GM23338 (cell line): ENCODE results near the gene ADGRV1. TPM values are rescaled to one million over a fixed set of nuclear protein-coding genes. Genes with fewer than 3 reads are reported as not detected.

Experiments used
- ATAC-seq: fragments of 200-7000 bp; cut with Tn5 transposase; 3 replicates; pipeline ENCODE4 v1.9.1; 2020
- DNase-seq: peaks from one replicate; pipeline ENCODE4 v3.0.0-alpha.2; 2015; ENCODE audit warnings: low spot score
- H2AFZ ChIP-seq: fragments of 200-600 bp; sonication (generic); 2 replicates; pipeline ENCODE4 v1.8.0; 2016; ENCODE audit warnings: antibody characterized with exemption, mild to moderate bottlenecking, moderate library complexity
- H3F3A ChIP-seq: fragments of 200-600 bp; sonication (generic); replicated peaks from 2 replicates; pipeline ENCODE4 v1.8.0; 2017; ENCODE audit warnings: antibody characterized with exemption, mixed run types, low read depth
- H3K27ac ChIP-seq: fragments of 200-600 bp; sonication (generic); 2 replicates; pipeline ENCODE4 v1.6.1; 2016; ENCODE audit warnings: low read depth
- H3K27me3 ChIP-seq: fragments of 200-600 bp; sonication (generic); 2 replicates; pipeline ENCODE4 v1.8.0; 2016; ENCODE audit warnings: mild to moderate bottlenecking, mixed run types, moderate library complexity; ENCODE audit not compliant: insufficient read depth
- H3K36me3 ChIP-seq: fragments of 200-600 bp; sonication (generic); 2 replicates; pipeline ENCODE4 v1.8.0; 2016; ENCODE audit warnings: mild to moderate bottlenecking; ENCODE audit not compliant: insufficient read depth
- H3K4me1 ChIP-seq: fragments of 200-600 bp; sonication (generic); 2 replicates; pipeline ENCODE4 v1.8.0; 2016; ENCODE audit warnings: mild to moderate bottlenecking, moderate library complexity; ENCODE audit not compliant: insufficient read depth
- H3K4me2 ChIP-seq: fragments of 200-600 bp; sonication (generic); 2 replicates; pipeline ENCODE4 v1.7.1; 2017; ENCODE audit warnings: mixed run types
- H3K4me3 ChIP-seq: fragments of 200-600 bp; sonication (generic); 2 replicates; pipeline ENCODE4 v1.6.1; 2016; ENCODE audit warnings: mixed run types
- H3K79me2 ChIP-seq: fragments of 200-600 bp; sonication (generic); replicated peaks from 2 replicates; pipeline ENCODE4 v1.8.0; 2017; ENCODE audit warnings: mild to moderate bottlenecking; ENCODE audit not compliant: insufficient read depth
- H3K9me2 ChIP-seq: fragments of 200-600 bp; sonication (generic); 2 replicates; pipeline ENCODE4 v1.8.0; 2017; ENCODE audit not compliant: insufficient read depth
- H4K20me1 ChIP-seq: fragments of 200-600 bp; sonication (generic); replicated peaks from 2 replicates; pipeline ENCODE4 v1.8.0; 2017; ENCODE audit warnings: mild to moderate bottlenecking; ENCODE audit not compliant: insufficient read depth
- H3K27ac Mint-ChIP-seq: 2 replicates; pipeline ENCODE4 v1.8.0; 2020; ENCODE audit warnings: inconsistent platforms, mild to moderate bottlenecking, moderate library complexity, mixed read lengths
- H3K27me3 Mint-ChIP-seq: 3 replicates; pipeline ENCODE4 v1.8.0; 2022; ENCODE audit warnings: low read depth, mild to moderate bottlenecking, moderate library complexity, mixed read lengths, inconsistent platforms; ENCODE audit not compliant: insufficient read depth, poor library complexity
- H3K36me3 Mint-ChIP-seq: 3 replicates; pipeline ENCODE4 v1.8.0; 2021; ENCODE audit warnings: low read depth, mild to moderate bottlenecking, inconsistent platforms, moderate library complexity, mixed read lengths
- H3K4me1 Mint-ChIP-seq: 3 replicates; pipeline ENCODE4 v1.8.0; 2020; ENCODE audit warnings: mild to moderate bottlenecking, inconsistent platforms, mixed read lengths
- H3K4me3 Mint-ChIP-seq: 3 replicates; pipeline ENCODE4 v1.8.0; 2021; ENCODE audit warnings: moderate library complexity, mild to moderate bottlenecking, inconsistent platforms, mixed read lengths
- H3K9me3 Mint-ChIP-seq: 3 replicates; pipeline ENCODE4 v1.8.0; 2020; ENCODE audit warnings: moderate library complexity, mild to moderate bottlenecking, inconsistent platforms, mixed read lengths
- CREB1 ChIP-seq: fragments of 250-450 bp; sonication (Bioruptor Pico); IDR thresholded peaks from 2 replicates; pipeline ENCODE4 v1.5.0; 2020; ENCODE audit warnings: low read depth, mild to moderate bottlenecking, moderate library complexity
- CTCF ChIP-seq, 2 experiments: fragments of 200-600 bp in 1 of 2; sonication (generic) in 1 of 2; conservative IDR thresholded peaks; 2 replicates each; pipeline versions ENCODE4 v1.5.1 to v1.6.1; 2016 to 2017; ENCODE audit warnings: antibody characterized with exemption in 2 of 2, low read depth in 2 of 2, mild to moderate bottlenecking in 2 of 2, moderate library complexity in 1 of 2
- EZH2phosphoT487 ChIP-seq: fragments of 200-600 bp; sonication (generic); IDR thresholded peaks from one replicate; pipeline ENCODE4 v1.8.1; 2018; ENCODE audit warnings: antibody characterized with exemption; ENCODE audit not compliant: unreplicated experiment
- REST ChIP-seq: IDR thresholded peaks from one replicate; pipeline ENCODE4 v1.6.1; 2018; ENCODE audit warnings: antibody characterized with exemption; ENCODE audit not compliant: unreplicated experiment
- ZNF114 ChIP-seq: fragments of 250-450 bp; sonication (Bioruptor Pico); IDR thresholded peaks from 2 replicates; pipeline ENCODE4 v1.5.0; 2020; ENCODE audit warnings: mild to moderate bottlenecking, moderate library complexity
- ZNF331 ChIP-seq: fragments of 250-450 bp; sonication (Bioruptor Pico); IDR thresholded peaks from 2 replicates; pipeline ENCODE4 v1.5.0; 2020; ENCODE audit warnings: low read depth, mild to moderate bottlenecking, moderate library complexity
- ZNF462 ChIP-seq: fragments of 250-450 bp; sonication (Bioruptor Pico); IDR thresholded peaks from 2 replicates; pipeline ENCODE4 v1.5.0; 2020; ENCODE audit warnings: mild to moderate bottlenecking, moderate library complexity
- polyA plus RNA-seq: library from polyadenylated mRNA; unstranded; fragments of >200 nt; fragmentation: Nextera tagmentation; extraction: Ambion mirVana; gene quantifications from 2 replicates; pipeline ENCODE4 v1.2.1, GENCODE V29; 2016
- total RNA-seq: library from RNA; depleted of rRNA; stranded (reverse); fragments of >200 nt; shearing (Covaris generic); gene quantifications from 2 replicates; pipeline ENCODE4 v1.2.3, GENCODE V29; 2014

Gene ADGRV1
- total and polyA plus RNA-seq, 2 experiments from 2014 or later: 46.1 to 149 TPM

- Histone ChIP-seq H3K4me2 (no peak overlapping the region), H3K36me3 (peaks cover 17% of the 10 kb centered on the region), H3F3A (no peaks in the 10 kb centered on the region), H3K4me3 (no peak overlapping the region), H3K27me3 (no peaks in the 10 kb centered on the region), H3K79me2 (no peaks in the 10 kb centered on the region; the same call in 1 of the 2 replicates), H2AFZ (no peak overlapping the region), H3K4me1 (no peaks in the 10 kb centered on the region), H4K20me1 (no peaks in the 10 kb centered on the region), H3K27ac (no peak overlapping the region), H3K9me2 (no peaks in the 10 kb centered on the region)
- no peak overlapping the region for H3K27ac Mint-ChIP-seq
- ATAC-seq: peak; percentile 94
- H3K4me1 Mint-ChIP-seq: no peaks in the 10 kb centered on the region
- no peak overlapping the region for H3K4me3 Mint-ChIP-seq
- H3K9me3 Mint-ChIP-seq: no peaks in the 10 kb centered on the region; the same call in 2 of the 3 replicates
- no peaks in the 10 kb centered on the region for H3K27me3 Mint-ChIP-seq
- peak; percentile 52 for DNase-seq
- H3K36me3 Mint-ChIP-seq: peaks cover 48% of the 10 kb centered on the region
- TF ChIP-seq ZNF462 (CRISPR knock-in tag): no peak
- TF ChIP-seq ZNF114 (CRISPR knock-in tag): no peak
- no peak for TF ChIP-seq EZH2phosphoT487
- TF ChIP-seq REST: no peak
- no peak for TF ChIP-seq ZNF331 (CRISPR knock-in tag)
- TF ChIP-seq CTCF (conservative IDR thresholded peaks at IDR 0.05; ENCODE audit: low read depth in 2 of 2): peak; percentile 22 to 60; a peak in 3 of 4 replicates
- TF ChIP-seq CREB1 (CRISPR knock-in tag): no peak
Observed at GRCh38 chr5:90689064-90689463, 130.5 kb downstream of the ADGRV1 start.
